Tibial artery (tissue), 4 donors: ENCODE data around the gene POLK.

Experiments
- DNase-seq, 2 donors: peaks; one replicate each; pipeline ENCODE4 v3.0.0-alpha.2; 2019
- H3K27ac ChIP-seq, 2 donors: fragments of 200-600 bp; sonication (generic) in 1 of 2; 1 replicate in 1 of 2; 2 replicates in 1 of 2; pipeline ENCODE4 v1.5.1; 2018 to 2019; ENCODE audit warnings: mild to moderate bottlenecking in 1 of 2
- H3K27me3 ChIP-seq, 2 donors: fragments of 200-600 bp; sonication (generic) in 1 of 2; one replicate each; pipeline versions ENCODE4 v1.5.1 to v1.6.0; 2016 to 2019
- H3K36me3 ChIP-seq, 3 donors: fragments of 200-600 bp; sonication (generic) in 2 of 3; one replicate each; pipeline ENCODE4 v1.5.1; 2016 to 2019; ENCODE audit warnings: mild to moderate bottlenecking in 2 of 3
- H3K4me1 ChIP-seq, 4 donors: fragments of 200-600 bp; sonication (generic) in 2 of 4; 1 replicate in 3 of 4; 2 replicates in 1 of 4; pipeline ENCODE4 v1.5.1; 2016 to 2019
- H3K4me3 ChIP-seq, 2 donors: fragments of 200-600 bp; sonication (generic) in 1 of 2; 1 replicate in 1 of 2; 2 replicates in 1 of 2; pipeline ENCODE4 v1.5.1; 2018 to 2019; ENCODE audit warnings: mild to moderate bottlenecking in 2 of 2
- H3K9me3 ChIP-seq, 3 donors: fragments of 200-600 bp; sonication (generic) in 1 of 3; one replicate each; pipeline ENCODE4 v1.5.1; 2016 to 2019
- intact Hi-C: fragments of 100-400 bp; cut with DNase I; formaldehyde crosslinking; loops from one replicate; pipeline ENCODE4 v1.15.0; 2023; ENCODE audit warnings: low total_unique reads
- TF ChIP-seq, protein P1 (sequence below), 2 experiments: fragments of 200-600 bp in 1 of 2; fragments of 450-650 bp in 1 of 2; IDR thresholded peaks; one replicate each; pipeline ENCODE4 v1.5.1; 2017 to 2019; ENCODE audit warnings: antibody characterized with exemption in 2 of 2, mild to moderate bottlenecking in 1 of 2, moderate library complexity in 1 of 2

The POLK gene

DNA sequence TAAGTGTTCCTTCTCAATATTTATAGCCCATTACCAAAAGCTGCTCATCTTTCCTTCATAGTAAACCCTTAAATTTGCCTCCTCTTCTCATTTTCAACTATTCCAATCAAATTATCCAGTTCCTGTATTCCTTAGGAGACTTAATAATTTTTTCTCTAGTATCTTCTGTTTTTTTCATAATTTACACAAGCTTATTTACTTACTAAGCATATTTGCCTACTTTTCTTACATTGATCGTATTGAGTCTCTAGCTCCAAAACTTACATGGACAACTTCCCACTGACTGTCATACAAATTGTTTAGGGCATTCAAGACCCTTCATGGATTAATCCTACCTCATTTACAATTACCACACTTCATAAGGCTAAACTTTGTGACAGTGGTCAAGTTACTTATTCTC lies 3.9 kb upstream of the POLK start:
- Histone ChIP-seq H3K4me1 (peaks cover 0 to 29% (median 7%) of the 10 kb centered on the region in 4 donors), H3K27ac (no peak overlapping the region), H3K4me3 (no peak overlapping the region), H3K36me3 (peaks cover 0 to 7% (median 4%) of the 10 kb centered on the region in 3 donors), H3K9me3 (no peaks in the 10 kb centered on the region), H3K27me3 (no peaks in the 10 kb centered on the region)
- DNase-seq, result no peak
- intact Hi-C loops, result no loop called here
- TF ChIP-seq, protein P1, sequence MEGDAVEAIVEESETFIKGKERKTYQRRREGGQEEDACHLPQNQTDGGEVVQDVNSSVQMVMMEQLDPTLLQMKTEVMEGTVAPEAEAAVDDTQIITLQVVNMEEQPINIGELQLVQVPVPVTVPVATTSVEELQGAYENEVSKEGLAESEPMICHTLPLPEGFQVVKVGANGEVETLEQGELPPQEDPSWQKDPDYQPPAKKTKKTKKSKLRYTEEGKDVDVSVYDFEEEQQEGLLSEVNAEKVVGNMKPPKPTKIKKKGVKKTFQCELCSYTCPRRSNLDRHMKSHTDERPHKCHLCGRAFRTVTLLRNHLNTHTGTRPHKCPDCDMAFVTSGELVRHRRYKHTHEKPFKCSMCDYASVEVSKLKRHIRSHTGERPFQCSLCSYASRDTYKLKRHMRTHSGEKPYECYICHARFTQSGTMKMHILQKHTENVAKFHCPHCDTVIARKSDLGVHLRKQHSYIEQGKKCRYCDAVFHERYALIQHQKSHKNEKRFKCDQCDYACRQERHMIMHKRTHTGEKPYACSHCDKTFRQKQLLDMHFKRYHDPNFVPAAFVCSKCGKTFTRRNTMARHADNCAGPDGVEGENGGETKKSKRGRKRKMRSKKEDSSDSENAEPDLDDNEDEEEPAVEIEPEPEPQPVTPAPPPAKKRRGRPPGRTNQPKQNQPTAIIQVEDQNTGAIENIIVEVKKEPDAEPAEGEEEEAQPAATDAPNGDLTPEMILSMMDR (IDR thresholded peaks at IDR 0.05), result no peak

DNA sequence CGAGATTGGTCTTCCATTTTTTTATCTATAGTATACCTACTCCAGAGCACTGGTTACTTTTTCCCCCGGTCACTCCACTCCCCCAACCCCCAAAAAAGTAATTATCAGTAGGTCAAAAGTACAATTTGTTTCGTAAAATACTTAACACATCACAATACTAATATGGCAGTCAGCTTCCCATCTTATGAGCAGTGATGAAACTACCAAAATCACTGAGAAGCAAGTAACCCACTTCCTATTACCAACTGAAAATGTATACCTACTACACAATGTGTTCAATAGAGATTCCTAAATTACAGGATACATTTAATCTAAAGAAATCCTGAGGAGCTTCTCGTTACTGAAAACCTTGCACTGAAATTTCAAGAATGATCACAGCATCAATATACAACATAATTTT lies 2.1 kb upstream of the POLK start:
- Histone ChIP-seq H3K27ac (peak overlapping the region in 1 of 2 donors; percentile 97), H3K27me3 (no peaks in the 10 kb centered on the region), H3K4me3 (peak overlapping the region; percentile 81 to 92), H3K4me1 (peaks cover 0 to 42% (median 16%) of the 10 kb centered on the region in 4 donors), H3K9me3 (no peaks in the 10 kb centered on the region), H3K36me3 (peaks cover 0 to 7% (median 0%) of the 10 kb centered on the region in 3 donors)
- TF ChIP-seq, protein P1 (IDR thresholded peaks at IDR 0.05), result no peak
- DNase-seq, result no peak
- intact Hi-C loops, result no loop called here

DNA sequence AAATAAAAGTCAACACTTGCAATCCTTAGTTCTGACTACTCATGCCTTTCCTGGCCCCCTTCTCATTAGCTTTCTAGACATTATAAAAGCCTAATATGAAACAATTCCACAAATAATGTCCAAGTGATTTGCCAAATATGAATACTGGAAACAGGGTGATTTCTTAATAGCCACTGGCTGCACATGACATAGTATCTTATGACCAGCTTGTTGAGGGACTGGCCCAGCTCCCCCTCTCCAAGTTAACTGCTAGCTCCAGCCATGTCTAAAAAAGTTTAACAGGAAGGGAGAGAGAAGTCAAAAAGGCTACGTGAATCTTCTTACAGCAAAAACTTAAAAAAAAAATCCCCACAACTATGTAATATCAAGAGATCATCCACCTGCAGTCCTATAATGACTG lies 1.7 kb upstream of the POLK start:
- Histone ChIP-seq H3K27ac (peak overlapping the region; percentile 93 to 97), H3K4me1 (peaks cover 0 to 42% (median 16%) of the 10 kb centered on the region in 4 donors), H3K36me3 (peaks cover 0 to 3% (median 0%) of the 10 kb centered on the region in 3 donors), H3K27me3 (no peaks in the 10 kb centered on the region), H3K4me3 (peak overlapping the region; percentile 81 to 92), H3K9me3 (no peaks in the 10 kb centered on the region)
- peak; percentile 70 for DNase-seq
- intact Hi-C loops, result loop anchor here (5.0 kb wide), 1 partner anchor 458 kb away; the partner anchor contains the start of gene GCNT4
- TF ChIP-seq, protein P1 (IDR thresholded peaks at IDR 0.05), result no peak

DNA sequence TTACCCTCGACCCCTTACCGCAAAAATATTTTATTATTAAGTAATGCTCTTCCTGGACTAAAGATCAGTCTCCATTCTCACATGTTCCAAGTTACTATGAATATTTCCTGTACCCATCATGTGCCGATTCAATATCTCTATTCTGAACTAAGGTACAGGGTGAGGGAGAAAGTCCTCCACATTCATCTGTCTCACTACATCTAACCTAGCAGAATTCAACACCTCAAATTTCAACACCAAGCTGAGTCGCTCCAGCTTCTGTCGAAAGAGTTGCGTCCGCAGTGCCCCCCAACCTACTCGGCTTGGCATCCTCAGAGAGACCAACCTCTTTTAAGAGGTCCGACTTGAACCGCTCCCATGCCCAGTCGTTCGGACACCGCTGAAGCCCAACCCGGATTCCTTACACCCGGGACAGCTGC lies 1.3 kb upstream of the POLK start:
- TF ChIP-seq, protein P1 (IDR thresholded peaks at IDR 0.05), result no peak
- Histone ChIP-seq H3K27me3 (no peaks in the 10 kb centered on the region), H3K4me1 (peaks cover 0 to 42% (median 16%) of the 10 kb centered on the region in 4 donors), H3K27ac (peak overlapping the region; percentile 93 to 97), H3K4me3 (peak overlapping the region; percentile 81 to 92), H3K36me3 (no peaks in the 10 kb centered on the region), H3K9me3 (no peaks in the 10 kb centered on the region)
- intact Hi-C loops, result loop anchor here (5.0 kb wide), 1 partner anchor 458 kb away; the partner anchor contains the start of gene GCNT4
- peak in 1 of 2 donors; percentile 73 for DNase-seq

DNA sequence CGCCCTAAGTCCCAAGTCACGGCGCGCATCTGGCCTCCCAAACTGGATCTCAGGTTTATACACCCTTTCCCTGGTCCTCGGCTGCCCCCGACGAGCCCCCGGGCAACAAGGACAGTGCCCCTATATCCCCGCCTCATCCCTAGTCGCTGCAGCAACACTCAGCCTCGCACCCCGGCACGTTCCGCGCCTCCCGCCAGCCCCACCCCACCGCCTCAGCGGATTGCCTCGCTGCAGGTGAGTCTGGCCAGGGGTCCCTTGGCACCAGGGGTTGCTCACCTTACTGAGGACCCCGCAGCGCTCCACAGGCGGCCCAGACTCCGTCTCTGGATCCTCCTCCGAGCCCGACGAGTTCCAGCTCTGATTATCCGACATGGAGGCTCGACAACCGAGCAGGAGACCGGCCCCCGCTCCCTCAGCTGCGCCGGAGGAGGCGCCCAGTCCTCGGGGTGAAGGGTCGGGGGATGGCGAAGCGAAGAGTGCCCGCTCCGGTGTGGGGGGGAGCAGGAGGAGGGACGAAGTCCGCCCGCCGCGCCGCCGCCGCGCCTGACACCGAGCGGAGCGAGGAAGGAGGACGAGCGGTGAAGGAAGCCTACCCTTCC lies 756 bp upstream of the POLK start:
- H3K4me1 ChIP-seq, result peaks cover 0 to 42% (median 16%) of the 10 kb centered on the region in 4 donors
- intact Hi-C loops, result loop anchor here (5.0 kb wide), 1 partner anchor 459 kb away; the partner anchor contains the start of gene GCNT4
- peak; percentile 45 to 79 for DNase-seq

More for the DNA sequence above, 756 bp upstream of the POLK start:
- H3K36me3 ChIP-seq, result no peaks in the 10 kb centered on the region
- TF ChIP-seq, protein P1 (IDR thresholded peaks at IDR 0.05), result no peak
- H3K4me3 ChIP-seq, result peak overlapping the region; percentile 81 to 92
- no peaks in the 10 kb centered on the region for H3K9me3 ChIP-seq
- no peaks in the 10 kb centered on the region for H3K27me3 ChIP-seq
- H3K27ac ChIP-seq, result peak overlapping the region; percentile 93 to 97
